HG02973 (cell line): ENCODE measurements around the gene SRC.
A peak's percentile ranks its signal among the peaks of the same experiment; 100 is the strongest.

ENCODE experiments used
- ATAC-seq: cut with Tn5 transposase; IDR thresholded peaks from one replicate; pipeline ENCODE4 v1.9.1; 2021; ENCODE audit warnings: moderate library complexity; ENCODE audit not compliant: unreplicated experiment

SRC gene

DNA sequence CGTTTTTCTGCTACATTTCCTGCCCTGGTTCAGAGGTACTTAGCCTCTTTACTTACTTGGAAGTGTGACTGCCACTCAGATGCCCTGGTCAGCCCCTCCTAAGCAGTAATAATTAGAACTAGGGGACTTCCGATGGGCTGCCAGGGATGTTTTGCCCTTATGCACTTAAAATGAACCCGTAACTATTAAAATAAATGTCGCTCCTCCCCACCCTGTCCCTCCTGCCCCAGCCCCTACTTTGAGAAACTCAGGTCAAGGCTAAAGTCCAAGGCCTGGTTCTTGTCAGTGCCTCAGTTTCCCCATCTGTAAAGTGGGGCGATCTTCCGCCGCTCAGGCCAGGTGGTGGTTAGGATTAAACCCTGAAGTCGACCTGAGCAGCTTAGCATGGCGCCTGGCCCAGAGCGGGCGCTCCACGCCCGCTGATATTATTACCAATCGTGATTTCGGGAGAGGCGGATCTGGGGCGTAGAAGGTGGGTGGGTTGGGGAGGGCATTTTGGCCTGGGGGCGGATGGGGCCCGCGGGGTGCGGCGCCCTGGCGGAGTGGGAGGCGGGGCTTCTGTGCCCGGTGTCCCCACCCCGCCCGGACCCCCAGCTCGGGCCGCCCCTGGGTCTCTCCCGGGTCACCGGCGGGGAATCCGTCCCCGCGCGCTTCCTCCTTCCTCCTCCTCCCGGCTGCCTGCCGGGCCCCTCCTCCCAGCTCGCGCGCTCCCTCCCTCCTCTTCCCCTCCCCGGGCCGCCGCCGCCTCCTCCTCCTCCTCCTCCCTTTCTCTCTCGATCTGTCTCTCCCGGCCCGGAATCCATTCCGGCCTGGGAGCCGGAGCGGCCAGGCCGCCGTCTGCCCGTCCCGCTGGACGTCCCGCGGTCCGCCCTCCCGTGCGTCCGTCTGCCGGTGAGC is at the start of gene SRC:
TSS of gene SRC (plus strand) at position 802 of the 897 bp plus-strand sequence. CDS start 38,014 bp downstream, outside the sequence.
- ATAC-seq, result no peak

DNA sequence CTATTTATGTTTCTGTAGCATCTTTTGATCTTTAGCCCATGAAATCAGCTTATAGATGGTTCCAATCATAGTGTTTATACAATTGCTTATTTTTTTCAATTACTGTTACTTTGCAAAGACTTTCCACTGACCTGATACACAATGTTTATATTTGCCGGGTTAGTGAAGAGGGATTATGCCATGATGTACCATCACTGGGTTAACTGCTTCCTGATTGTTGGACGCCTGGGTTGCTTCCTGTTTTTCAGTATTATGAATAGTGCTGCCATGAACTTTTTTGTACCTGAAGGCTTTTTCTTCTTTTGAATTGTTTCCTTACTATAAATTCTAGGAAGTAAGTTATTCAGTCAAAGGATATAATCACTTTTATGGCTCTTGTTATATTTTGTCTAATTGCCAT is 49.6 kb upstream of the SRC start:
- no peak for ATAC-seq

DNA sequence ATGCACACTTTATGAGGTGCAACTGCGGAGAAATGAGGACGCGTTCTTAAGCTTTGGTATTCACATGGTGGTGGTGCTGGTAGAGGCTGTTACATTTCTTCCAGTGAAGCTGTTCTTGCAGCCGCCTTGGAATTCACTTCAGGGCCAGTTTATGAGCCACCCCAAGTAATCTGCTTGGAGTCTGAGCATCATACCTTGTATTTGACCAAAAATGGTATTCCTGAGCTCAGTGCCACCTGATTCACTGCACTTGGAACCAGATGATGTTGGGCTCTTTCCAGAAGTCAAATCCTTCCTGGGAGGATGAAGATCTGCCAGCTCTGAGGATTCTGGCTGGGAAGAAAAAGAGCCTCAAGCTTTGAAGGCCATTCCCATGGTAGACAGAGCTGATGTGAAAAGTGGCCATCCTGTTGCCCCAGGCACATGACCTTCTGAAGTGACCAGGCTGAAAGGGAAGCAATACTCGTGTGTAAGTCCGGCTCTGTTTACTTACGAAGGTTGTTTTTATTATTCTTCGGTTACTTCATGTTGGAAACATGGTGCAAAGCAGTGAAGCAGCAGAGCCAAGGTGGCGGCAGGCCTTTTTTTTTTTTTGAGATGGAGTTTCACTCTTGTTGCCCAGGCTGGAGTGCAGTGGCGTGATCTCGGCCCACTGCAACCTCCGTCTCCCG is 48.7 kb upstream of the SRC start:
- no peak for ATAC-seq

DNA sequence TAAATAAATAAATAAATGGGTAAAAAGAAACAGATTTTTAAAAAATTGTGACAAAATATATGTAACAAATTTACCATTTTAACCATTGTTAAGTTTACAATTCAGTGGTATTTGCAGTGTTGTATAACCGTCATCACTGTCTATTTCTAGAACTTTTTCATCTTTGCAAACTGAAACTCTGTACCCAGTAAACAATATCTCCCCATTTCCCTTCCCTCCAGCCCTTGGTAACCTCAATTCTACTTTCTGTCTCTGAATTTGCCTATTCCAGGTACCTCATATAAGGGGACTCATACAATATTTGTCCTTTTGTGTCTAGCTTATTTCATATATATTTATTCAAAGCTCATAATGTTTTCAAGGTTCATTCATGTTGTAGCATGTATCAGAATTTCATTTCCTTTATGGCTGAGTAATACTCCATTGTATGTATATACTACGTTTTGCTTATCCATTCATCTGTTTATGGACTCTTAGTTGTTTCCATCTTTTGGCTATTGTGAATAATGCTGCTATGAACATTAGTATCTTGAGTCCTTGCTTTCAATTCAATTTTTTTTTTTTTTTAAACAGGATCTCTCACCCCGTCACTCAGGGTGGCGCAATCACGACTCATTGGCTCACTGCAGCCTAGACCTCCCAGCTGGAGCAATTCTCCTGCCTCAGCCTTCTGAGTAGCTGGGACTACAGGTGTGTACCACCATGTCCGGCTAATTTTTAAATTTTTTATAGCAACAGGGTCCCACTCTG is 47.6 kb upstream of the SRC start:
- ATAC-seq, result no peak

DNA sequence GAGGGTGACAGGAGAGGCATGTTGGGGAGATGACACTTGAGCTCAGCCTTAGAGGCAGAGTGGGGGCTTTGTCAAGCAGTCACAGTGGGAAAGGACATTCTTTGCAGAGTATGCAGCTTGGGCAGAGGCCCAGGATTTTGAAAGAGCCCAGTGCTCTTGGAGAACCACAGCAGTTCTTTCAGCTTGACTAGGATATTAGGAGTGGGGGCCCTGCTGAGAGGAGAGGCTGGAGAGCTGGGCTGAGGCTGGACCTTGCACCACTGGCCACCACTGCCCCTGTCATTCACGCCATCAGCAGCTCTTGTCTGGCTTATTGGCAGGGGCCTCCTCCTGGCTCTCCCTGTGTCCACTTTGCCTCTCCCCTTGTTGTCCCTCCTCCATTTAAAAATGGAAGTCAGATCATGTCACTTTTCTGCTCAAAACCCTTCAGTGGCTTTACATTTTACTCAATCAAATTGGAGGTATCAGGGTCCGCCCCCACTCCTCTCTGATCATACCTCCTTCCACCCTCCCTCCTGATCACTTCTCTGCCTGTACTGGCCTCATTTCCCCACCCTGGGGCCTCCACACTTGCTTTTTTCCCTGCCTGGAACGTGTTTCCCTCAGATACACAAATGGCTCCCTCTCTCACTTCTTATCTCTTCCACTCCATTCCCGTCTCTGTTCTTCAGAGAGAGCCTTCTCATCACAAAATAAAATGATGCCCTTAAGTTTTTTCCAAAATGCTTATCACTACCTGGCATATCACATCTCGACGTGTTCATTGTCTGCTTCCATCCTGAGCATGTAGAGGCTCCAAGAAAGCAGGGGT is 46.0 kb upstream of the SRC start:
- no peak for ATAC-seq

DNA sequence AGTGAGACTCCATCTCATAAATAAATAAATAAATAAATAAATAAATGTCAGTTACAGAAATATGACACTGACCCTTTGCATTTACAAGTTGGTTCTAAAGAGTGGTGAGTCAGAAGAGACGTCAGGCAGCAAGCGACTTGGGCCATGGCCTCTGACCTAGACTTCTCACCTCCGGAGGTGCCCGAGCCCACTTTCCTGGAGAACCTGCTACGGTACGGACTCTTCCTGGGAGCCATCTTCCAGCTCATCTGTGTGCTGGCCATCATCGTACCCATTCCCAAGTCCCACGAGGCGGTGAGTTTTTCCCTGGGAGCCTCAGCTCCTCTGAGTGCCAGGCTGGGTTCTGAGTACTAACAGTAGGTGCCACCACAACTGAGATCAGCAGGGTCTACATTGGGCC is 44.8 kb upstream of the SRC start:
- ATAC-seq, result no peak

DNA sequence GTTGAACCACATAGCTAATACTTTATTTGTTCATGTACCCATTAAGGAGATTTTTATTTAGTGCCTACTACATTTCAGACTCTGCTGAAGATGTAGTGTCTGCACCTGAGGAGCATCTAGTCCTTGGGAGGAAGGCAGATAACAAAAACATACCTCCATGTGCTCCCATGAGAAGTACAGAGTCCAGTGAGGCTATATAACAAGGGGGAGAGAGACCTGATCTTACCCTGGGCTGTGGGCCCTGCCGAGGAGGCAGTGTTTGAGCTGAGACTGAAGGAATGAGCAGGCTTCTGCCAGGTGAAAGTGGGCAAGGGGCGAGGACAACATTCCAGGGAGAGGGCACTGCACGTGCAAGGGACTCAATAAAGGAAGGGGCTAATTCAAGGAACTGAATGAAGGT is 44.4 kb upstream of the SRC start:
- ATAC-seq, result no peak

DNA sequence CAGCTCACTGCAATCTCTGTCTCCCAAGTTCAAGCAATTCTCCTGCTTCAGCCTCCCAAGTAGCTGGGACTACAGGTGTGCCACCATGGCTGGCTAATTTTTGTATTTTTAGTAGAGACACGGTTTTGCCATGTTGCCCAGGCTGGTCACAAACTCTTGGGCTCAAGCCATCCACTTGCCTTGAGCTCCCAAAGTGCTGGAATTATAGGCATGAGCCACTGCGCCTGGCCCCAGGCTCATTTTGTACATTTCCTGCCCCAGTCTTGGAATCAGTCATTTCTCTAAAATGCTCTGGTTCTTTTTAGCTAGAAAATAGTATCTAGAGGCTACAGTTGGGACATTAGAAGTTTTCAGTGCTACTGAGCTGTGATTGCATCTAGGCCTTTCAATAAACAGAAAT is 43.0 kb upstream of the SRC start:
- ATAC-seq, result no peak

DNA sequence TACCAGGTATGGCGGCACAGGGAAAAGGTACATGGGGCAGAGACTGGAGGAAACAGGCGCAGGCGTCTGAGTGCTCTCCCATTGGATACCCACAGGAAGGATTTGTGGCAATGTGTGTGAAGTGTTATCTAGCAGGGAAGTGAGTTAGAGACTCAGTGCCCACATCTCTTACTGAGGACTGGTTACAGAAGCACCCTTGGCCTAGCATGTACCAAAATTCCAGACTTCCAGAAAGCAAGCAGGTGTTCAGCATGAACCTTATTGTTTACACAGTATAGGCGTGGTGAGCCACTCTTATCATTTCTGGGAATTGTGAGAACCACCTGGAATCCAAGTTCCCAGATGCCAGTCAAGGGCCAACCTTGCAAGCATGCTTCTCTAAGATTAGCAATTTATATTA is 42.3 kb upstream of the SRC start:
- no peak for ATAC-seq

DNA sequence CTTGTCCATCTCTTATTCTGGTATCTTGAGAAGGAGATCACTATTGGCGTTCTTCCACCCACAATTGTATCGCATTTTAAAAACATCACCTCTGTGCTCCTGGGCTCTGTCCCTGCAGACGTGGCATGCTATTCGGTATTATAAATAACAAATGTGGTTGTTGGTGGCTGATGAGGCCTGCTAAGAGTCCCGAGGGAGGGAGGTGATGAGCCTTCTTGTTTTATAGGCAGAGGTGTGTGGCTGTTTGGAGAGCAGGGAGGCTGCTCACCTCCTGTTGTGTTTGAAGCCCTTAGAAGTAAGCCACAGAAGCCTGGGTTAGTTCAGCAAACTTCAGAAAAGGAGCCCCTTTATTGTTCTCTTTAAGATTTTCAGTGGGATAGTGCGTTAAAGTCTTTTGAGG is 40.9 kb upstream of the SRC start:
- ATAC-seq, result no peak

DNA sequence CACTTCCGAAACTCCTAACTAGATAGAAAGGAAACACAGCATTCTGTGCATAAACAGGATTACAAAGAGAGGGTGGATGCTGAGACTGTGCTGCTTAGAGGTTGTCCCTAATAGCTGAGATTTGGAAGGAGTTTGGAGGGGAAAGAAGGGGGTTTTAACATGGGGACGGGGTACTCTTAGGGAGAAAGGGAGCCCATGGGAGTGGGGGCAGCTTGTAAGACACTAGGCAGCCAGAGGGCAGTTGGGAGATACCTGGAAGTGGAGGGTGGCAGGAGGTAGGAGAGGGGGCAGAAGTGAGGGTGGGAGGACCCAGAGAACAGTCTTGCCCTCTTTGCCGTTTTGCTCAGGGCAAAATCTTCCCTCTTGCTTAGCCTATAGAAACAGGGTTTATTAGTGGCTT is 40.1 kb upstream of the SRC start:
- no peak for ATAC-seq

DNA sequence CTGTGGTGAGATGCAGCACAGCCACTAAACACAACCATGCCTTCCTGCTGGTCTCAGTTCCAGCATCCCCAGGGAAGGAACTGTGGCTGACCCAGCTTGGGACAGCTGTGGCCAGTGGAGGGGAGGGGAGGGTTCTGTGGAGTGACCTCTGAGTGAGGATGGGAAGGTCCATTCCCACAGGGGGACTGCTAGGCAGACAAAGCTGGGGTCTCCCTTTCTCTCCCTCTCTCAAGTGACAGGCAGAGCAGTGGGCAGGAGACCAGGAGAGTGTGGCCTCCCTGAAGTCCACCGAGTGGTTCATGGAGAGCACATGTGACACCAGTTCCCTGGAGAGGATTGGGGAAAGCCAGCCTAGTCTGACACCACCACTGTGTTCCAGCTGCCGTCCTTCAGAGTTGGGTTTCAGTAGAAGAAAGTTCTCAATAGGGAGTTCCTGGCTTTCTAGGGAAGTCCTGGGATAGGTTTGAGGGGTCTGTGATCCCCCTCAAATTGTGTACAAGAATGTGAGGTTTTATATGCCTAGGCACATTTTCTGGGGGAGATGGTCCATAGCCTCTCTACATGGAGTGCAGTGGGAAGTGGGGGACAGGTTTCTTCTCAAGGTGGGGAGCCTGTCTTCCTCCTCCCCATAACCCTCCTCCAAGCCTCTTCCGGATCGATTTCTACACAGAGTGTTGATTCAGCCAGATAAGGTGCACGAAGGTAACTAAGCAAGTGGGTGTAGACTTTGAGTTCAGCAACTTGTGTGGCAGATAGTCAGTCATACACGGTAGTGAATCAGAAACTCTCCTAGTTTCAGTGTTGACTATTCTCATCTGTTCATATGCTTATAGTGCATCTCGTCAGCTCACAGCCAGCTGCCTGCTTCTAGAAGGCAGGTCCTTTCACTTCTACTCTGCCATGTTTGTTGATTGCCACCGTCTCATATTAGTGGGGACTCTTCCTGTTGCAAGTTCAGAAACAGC is 37.6 kb upstream of the SRC start:
- ATAC-seq, result peak; percentile 87

DNA sequence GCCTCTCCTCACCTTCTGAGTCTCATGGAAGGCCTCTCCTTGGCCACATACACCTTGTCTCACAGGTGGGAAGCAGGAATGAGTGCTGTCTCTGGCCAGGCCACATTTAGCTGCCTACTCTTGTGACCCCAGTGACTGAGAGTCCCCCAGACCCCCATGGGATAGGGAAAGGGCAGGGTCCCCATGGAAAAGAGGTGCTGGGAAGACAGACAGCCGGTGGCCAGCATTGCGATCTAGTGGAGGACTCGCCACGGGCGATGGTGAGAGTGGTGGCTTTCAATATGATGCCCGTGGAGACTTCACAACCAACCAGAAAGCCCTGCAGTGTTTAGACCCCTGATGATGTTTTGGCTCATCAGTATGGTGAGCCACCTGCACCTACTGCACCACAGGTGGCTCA is 36.6 kb upstream of the SRC start:
- ATAC-seq, result no peak

DNA sequence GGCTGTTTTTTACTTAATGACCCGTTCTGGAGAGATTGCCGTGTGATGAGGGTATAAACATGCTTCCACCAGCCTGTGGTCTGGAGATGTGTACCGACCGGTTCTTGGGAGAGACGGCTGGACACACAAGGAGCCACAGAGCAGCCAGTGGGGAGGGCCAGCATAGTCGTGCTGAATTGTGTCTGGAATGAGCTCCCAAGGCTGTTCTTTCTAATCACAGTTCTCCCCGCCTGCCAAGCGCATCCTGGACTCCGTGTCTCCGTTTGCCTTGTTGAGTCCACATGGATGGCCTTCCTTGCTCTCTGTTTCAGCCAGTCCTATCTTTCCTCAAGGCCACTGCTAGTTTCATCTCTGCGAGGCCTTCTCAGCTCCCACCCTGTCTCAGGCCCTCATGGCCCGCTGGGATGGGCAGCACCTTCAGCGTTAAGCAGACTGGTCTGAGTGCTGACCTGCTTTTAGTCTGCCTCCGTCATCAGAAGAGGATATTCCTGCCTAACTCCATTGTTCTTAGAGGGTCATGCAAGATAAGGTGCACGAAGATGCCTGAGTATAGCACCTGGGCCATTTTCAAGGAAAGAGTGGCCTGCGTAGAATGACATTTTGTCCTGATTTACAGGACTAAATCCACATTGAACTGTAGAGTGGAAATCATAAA is 35.9 kb upstream of the SRC start:
- no peak for ATAC-seq

DNA sequence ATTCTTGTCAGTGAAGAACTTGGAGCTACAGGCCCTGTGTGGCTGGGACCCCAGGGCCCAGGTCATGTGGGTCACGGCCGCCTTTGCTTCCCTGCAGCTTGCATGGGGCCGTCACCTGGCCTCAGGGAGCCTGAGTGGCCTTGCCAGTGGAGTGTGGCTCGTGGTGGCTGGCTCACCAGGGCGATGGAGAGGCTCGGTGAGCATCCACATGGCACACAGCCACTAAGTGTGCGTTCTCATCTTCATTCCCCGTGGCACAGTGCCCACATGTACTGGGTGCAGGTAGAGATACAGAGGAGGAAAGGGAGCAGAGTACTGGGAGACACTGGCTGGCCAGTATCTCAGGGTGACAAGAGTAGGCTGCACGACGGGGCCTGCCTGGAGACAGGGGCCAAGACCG is 35.0 kb upstream of the SRC start:
- ATAC-seq, result no peak

DNA sequence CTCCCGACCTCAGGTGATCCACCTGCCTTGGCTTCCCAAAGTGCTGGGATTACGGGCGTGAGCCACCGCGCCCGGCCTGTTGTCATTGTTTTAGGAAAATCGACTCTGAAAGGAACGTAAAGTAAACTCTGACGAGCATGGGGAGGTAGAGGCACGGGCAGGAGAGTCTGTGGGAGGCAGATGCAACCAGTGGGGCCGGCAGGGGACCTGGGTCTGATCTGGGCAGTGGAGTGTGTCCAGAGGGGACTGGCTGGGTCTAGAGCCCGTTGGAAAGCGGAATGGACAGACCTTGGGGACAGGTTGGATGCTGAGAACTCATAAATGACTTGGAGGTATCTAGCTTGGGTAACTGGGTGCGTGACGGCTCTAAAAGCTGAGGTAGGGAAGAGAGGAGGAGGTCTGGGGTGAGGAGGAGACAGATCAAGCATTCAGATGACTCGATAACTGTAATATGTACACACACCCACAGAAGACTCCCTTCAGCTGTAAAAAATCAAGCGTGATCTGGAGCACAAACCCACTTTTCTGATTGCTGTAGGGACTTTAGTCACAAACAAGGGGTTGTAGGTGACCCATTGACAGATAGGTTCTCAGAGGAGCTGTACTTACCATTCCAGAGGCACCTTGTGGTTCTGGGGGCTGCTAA is 34.1 kb upstream of the SRC start:
- no peak for ATAC-seq

DNA sequence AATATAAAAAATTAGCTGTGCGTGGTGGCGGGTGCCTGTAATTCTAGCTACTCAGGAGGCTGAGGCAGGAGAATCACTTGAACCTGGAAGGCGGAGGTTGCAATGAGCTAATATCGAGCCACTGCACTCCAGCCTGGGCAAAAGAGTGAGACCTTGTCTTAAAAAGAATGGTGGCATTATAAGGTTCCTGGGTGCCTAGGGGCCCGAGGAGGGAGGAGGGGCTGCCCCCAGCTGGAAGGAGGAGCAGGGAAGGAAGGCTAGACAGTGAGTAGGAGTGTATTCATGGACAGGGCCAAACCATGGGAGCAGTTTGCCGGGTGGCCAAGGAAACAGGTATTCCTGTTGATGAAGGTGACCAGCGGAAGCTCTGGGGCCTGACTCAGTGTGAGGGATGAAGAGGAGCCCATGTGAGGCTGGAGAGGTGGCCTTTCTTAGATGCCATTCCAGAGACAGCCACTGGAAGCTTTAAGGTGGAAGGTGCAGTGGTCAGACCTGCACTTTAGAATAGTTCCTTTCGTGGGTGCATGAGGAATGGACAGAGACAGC is 32.3 kb upstream of the SRC start:
- ATAC-seq, result no peak

DNA sequence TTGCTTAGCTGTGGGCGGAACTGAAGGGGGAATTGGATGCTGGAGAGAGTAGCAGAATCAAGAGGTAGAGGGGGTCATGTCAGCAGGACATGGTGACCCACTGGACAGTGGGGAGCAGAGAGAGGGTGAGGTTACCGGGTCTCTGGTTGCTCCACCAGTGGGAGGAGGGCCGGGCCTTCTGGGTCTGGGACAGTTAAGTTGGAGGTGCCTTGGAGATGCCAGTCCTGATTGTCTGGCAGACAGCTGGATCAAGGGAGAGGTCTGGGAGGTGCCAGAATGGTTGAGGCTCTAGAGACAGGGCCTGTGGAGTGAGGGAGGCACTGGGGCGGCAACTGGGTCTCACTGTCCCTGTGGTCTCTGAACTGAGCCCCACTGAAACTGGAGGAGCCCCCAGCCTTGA is 31.8 kb upstream of the SRC start:
- ATAC-seq, result no peak
